ENCODE results near the gene DDX17. TPM values are rescaled to one million over a fixed set of nuclear protein-coding genes. Genes with fewer than 3 reads are reported as not detected.

The DDX17 gene
- total RNA-seq, 6 donors from 2014 or later: 428 to 2,078 (median 621) TPM

DNA sequence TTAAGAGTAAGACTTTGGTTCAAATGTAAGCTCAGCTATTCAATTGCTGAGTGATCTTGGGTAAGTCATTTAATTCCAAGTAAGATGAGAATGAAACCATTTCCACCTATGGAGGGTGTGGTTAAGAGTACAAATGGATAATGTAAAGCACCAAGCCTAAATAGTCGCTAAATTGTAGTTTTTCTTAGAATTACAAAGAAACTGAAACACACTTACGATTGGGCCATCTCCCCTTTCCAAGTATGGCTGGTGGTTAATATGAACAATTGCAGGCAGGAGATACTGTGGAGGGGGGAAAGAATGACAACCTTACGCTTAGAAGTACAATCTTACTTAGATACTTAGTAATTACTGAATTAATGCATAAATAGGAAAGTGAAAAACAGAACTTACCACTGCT is 8.2 kb downstream of the DDX17 start:
- H3K27ac ChIP-seq: no peak overlapping the region
- peaks cover 18 to 35% (median 26%) of the 10 kb centered on the region in 4 donors for H3K4me1 ChIP-seq
- ATAC-seq (ENCODE audit: low FRiP score in 2 of 2): no peak
- H3K9me3 ChIP-seq: no peaks in the 10 kb centered on the region
- H3K4me3 ChIP-seq: no peak overlapping the region
- no peak for DNase-seq
- WGBS, 2 donors: 84 to 88% methylated on average over 3 of the region's 3 CpGs
- peaks cover 65 to 97% (median 79%) of the 10 kb centered on the region in 4 donors for H3K36me3 ChIP-seq
- no peaks in the 10 kb centered on the region for H3K27me3 ChIP-seq
- TF ChIP-seq, protein P1, sequence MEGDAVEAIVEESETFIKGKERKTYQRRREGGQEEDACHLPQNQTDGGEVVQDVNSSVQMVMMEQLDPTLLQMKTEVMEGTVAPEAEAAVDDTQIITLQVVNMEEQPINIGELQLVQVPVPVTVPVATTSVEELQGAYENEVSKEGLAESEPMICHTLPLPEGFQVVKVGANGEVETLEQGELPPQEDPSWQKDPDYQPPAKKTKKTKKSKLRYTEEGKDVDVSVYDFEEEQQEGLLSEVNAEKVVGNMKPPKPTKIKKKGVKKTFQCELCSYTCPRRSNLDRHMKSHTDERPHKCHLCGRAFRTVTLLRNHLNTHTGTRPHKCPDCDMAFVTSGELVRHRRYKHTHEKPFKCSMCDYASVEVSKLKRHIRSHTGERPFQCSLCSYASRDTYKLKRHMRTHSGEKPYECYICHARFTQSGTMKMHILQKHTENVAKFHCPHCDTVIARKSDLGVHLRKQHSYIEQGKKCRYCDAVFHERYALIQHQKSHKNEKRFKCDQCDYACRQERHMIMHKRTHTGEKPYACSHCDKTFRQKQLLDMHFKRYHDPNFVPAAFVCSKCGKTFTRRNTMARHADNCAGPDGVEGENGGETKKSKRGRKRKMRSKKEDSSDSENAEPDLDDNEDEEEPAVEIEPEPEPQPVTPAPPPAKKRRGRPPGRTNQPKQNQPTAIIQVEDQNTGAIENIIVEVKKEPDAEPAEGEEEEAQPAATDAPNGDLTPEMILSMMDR (IDR thresholded peaks at IDR 0.05): no peak
- no peak for TF ChIP-seq POLR2AphosphoS5 (IDR thresholded peaks at IDR 0.05)
- TF ChIP-seq POLR2A (IDR thresholded peaks at IDR 0.05): no peak

DNA sequence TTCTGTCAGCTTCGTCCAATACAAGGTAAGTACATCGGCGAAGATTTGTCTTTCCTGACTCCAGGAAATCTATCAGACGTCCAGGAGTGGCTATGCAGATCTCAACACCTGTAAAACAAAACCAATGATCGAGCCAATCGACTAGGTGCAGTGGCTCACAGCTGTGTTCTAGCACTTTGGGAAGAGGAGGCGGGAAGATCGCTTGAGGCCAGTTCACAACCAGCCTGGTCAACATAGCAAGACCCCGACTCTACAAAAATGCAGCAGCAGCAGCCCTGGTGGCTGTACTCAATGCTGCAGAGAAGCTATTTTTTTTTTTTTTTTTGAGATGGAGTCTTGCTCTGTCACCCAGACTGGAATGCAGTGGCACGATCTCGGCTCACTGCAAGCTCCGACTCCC is 11.2 kb downstream of the DDX17 start:
- Histone ChIP-seq H3K9me3 (no peaks in the 10 kb centered on the region), H3K36me3 (peaks cover 85 to 100% (median 97%) of the 10 kb centered on the region in 4 donors), H3K4me3 (no peak overlapping the region), H3K27ac (no peak overlapping the region), H3K4me1 (peaks cover 12 to 42% (median 26%) of the 10 kb centered on the region in 4 donors), H3K27me3 (no peaks in the 10 kb centered on the region)
- WGBS, 2 donors: 89 to 94% methylated on average over 12 of the region's 12 CpGs
- DNase-seq (no peak), ATAC-seq (ENCODE audit: low FRiP score in 2 of 2) (no peak)
- TF ChIP-seq, protein P1 (IDR thresholded peaks at IDR 0.05): peak in 1 of 6 experiments; percentile 4
- TF ChIP-seq POLR2AphosphoS5 (IDR thresholded peaks at IDR 0.05): no peak

DNA sequence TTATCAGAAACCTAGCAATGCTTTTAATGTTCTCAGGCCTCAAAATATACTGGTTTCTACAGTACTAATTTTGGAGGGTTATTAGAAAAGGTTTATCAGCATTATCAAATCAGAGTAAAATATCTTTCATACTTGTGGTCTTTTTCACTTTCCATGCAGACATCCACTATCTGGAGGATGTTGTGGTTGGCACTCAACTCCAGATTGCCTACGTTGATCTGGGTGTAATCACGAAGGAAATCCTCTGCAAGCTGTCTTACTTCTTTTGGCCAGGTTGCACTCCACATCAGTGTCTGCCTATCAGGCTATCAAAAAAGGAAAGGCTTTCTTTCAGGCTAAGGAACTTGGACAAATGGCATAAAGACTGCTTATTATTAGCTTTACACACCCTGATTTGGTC is 11.6 kb downstream of the DDX17 start:
- 21 to 30% methylated on average over 2 of the region's 2 CpGs for WGBS, 2 donors

DNA sequence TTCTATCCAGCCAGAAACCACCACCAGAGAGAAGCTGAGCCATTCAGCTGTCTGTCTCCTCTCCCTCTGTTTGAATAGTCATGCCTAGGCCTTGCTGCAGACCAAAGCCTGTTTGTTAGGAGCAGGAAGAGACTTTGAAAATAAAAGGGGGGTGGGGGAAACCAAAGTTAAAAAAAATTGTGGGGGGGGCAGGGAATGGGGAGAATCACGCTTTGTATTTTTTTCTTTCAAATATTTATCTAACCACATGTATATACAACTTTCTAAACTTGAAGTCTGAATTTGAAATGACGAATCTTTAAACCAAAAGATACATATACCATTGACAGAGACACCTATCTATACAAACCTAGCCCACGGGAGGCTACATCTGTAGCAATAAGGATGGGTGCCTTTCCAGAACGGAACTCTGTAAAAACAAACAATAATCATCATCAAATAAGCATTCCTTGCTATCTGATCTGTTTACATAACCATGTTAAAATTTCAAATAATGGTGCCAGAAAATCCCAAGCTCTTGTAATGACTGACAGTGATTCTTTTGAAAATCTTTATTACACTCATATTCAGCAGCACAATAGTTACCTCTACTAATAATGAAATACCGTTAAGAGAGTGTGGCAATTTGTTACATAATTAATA is 14.3 kb downstream of the DDX17 start:
- no peak for TF ChIP-seq POLR2AphosphoS5 (IDR thresholded peaks at IDR 0.05)
- TF ChIP-seq, protein P1 (IDR thresholded peaks at IDR 0.05): no peak
- no peak for TF ChIP-seq EP300 (IDR thresholded peaks at IDR 0.05)
- no peak for TF ChIP-seq POLR2A (IDR thresholded peaks at IDR 0.05)
- no peaks in the 10 kb centered on the region for H3K9me3 ChIP-seq
- WGBS, 2 donors: 52 to 53% methylated on average over 5 of the region's 5 CpGs
- ATAC-seq (ENCODE audit: low FRiP score in 2 of 2) (no peak), DNase-seq (no peak)
- H3K4me3 ChIP-seq: no peak overlapping the region
- peaks cover 12 to 48% (median 21%) of the 10 kb centered on the region in 4 donors for H3K4me1 ChIP-seq
- peak overlapping the region in 1 of 4 donors; percentile 77 for H3K27ac ChIP-seq
- H3K36me3 ChIP-seq: peaks cover 85 to 100% (median 99%) of the 10 kb centered on the region in 4 donors
- H3K27me3 ChIP-seq: no peaks in the 10 kb centered on the region

More for the DNA sequence above, 11.6 kb downstream of the DDX17 start:
- no peak for TF ChIP-seq EP300 (IDR thresholded peaks at IDR 0.05)
- TF ChIP-seq, protein P1 (IDR thresholded peaks at IDR 0.05): no peak
- no peak for TF ChIP-seq POLR2A (IDR thresholded peaks at IDR 0.05)
- no peak for TF ChIP-seq POLR2AphosphoS5 (IDR thresholded peaks at IDR 0.05)
- Histone ChIP-seq H3K27me3 (no peaks in the 10 kb centered on the region), H3K27ac (no peak overlapping the region), H3K4me3 (no peak overlapping the region), H3K36me3 (peaks cover 84 to 100% (median 97%) of the 10 kb centered on the region in 4 donors), H3K9me3 (no peaks in the 10 kb centered on the region), H3K4me1 (peaks cover 12 to 42% (median 23%) of the 10 kb centered on the region in 4 donors)
- DNase-seq (no peak), ATAC-seq (ENCODE audit: low FRiP score in 2 of 2) (no peak)

DNA sequence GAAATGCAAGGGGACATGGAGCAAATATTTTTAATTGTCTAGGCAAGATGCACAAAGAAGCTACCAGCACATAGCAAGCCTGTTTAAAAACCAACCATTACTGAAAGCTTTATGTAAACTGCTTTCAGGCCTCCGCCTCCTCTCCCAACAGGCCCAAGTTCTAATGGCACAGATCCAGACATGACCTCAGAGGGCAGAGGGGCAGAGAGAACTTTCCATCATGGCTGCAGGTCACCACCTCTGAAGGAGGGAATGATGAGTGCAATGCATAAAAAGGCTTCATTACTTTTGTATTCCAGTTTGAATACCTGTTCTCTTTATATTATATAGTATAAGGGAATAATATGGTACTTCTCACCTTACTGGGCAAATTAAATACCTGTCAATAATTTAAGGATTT is 15.2 kb downstream of the DDX17 start:
- 33 to 50% methylated on average over 1 of the region's 1 CpG for WGBS, 2 donors

More for the DNA sequence above, 15.2 kb downstream of the DDX17 start:
- no peaks in the 10 kb centered on the region for H3K27me3 ChIP-seq
- peaks cover 86 to 100% (median 99%) of the 10 kb centered on the region in 4 donors for H3K36me3 ChIP-seq
- H3K4me1 ChIP-seq: peaks cover 12 to 48% (median 21%) of the 10 kb centered on the region in 4 donors
- TF ChIP-seq POLR2A (IDR thresholded peaks at IDR 0.05): no peak
- TF ChIP-seq POLR2AphosphoS5 (IDR thresholded peaks at IDR 0.05): peak; percentile 10 to 11
- ATAC-seq (ENCODE audit: low FRiP score in 2 of 2) (peak in 1 of 2 donors; percentile 74), DNase-seq (peak in 1 of 2 donors; percentile 64)
- H3K27ac ChIP-seq: peak overlapping the region; percentile 9 to 77 (median 59)
- H3K4me3 ChIP-seq: no peak overlapping the region
- no peaks in the 10 kb centered on the region for H3K9me3 ChIP-seq

Data from upper lobe of left lung (tissue), 6 donors.